Uterus (tissue), 4 donors: ENCODE results near the gene CYS1. TPM values are rescaled to one million over a fixed set of nuclear protein-coding genes. Genes with fewer than 3 reads are reported as not detected.

ENCODE experiments used
- DNase-seq, 2 donors: peaks; one replicate each; pipeline ENCODE4 v3.0.0-alpha.2; 2019 to 2020
- H3K27ac ChIP-seq, 2 donors: fragments of 200-600 bp; sonication (generic); 1 replicate in 1 of 2; 2 replicates in 1 of 2; pipeline ENCODE4 v1.5.1; 2016 to 2018
- H3K27me3 ChIP-seq, 2 donors: fragments of 200-600 bp; sonication (generic); one replicate each; pipeline ENCODE4 v1.5.1; 2018 to 2019; ENCODE audit warnings: control low read depth in 1 of 2
- H3K36me3 ChIP-seq, 2 donors: fragments of 200-600 bp; sonication (generic); one replicate each; pipeline ENCODE4 v1.5.1; 2019; ENCODE audit warnings: control low read depth in 1 of 2
- H3K4me1 ChIP-seq, 2 donors: fragments of 200-600 bp; sonication (generic); one replicate each; pipeline ENCODE4 v1.5.1; 2018 to 2019; ENCODE audit warnings: control low read depth in 1 of 2
- H3K4me3 ChIP-seq, 2 donors: fragments of 200-600 bp; sonication (generic); 1 replicate in 1 of 2; 2 replicates in 1 of 2; pipeline ENCODE4 v1.5.1; 2018 to 2019; ENCODE audit warnings: mild to moderate bottlenecking in 1 of 2
- H3K9me3 ChIP-seq, 2 donors: fragments of 200-600 bp; sonication (generic); one replicate each; pipeline ENCODE4 v1.5.1; 2019; ENCODE audit warnings: control low read depth in 1 of 2
- POLR2A ChIP-seq, 2 donors: fragments of 450-650 bp; IDR thresholded peaks; one replicate each; pipeline ENCODE4 v1.6.1; 2016; ENCODE audit warnings: antibody characterized with exemption in 2 of 2, mild to moderate bottlenecking in 1 of 2, moderate library complexity in 1 of 2
- intact Hi-C: fragments of 100-400 bp; cut with DNase I; formaldehyde crosslinking; loops from one replicate; pipeline ENCODE4 v1.15.1; 2023; ENCODE audit warnings: low total_unique reads
- total RNA-seq, 4 donors: library from RNA; depleted of rRNA in 3 of 4; stranded (reverse); fragments of >200 nt in 3 of 4; gene quantifications; one replicate each; pipeline versions ENCODE4 v1.1.0 to v1.2.4, GENCODE V29; 2014 to 2023
- TF ChIP-seq, protein P1 (sequence below), 4 experiments: fragments of 200-600 bp in 2 of 4; fragments of 450-650 bp in 2 of 4; sonication (generic) in 2 of 4; IDR thresholded peaks; one replicate each; pipeline ENCODE4 v1.5.1; 2016 to 2019; ENCODE audit warnings: antibody characterized with exemption in 4 of 4, mild to moderate bottlenecking in 2 of 4, moderate library complexity in 1 of 4
- donor health status: DM: yes; HTN: yes; CAD: no.

Gene CYS1
- total RNA-seq, 4 donors from 2014 or later: 7.2 to 15.5 (median 11.2) TPM

DNA sequence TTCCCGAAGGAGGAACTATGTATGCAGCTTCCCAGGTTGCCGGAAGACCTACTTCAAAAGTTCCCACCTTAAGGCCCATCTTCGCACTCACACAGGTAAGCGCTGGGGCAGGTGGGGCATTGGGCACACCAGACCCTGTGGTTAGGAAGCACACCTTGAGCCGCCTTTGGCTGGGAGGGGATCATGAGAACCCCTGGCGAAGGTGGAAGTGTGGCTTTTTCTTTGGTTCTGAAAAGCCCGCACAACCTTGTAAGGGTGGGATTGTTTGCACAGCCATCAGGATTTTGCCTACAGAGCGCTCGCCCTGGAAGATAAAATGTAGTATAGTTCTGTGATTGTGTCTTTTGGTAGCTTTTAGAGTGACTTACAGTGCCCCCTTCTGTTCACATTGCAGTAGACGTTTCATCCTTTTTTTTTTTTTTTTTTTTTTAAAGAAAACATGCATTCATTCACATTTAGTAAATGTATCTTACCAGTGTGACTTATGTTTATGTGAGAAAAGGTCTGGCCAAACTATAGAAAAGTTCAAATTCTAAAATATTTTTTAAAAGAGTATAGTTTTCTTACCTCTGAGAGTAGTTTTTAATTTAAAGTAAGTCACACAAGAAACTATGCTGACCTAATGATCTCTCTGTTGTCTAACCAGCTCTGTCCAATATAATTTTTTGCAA, 31.6 kb downstream of the CYS1 start:
- TF ChIP-seq POLR2A (IDR thresholded peaks at IDR 0.05): no peak
- TF ChIP-seq, protein P1, sequence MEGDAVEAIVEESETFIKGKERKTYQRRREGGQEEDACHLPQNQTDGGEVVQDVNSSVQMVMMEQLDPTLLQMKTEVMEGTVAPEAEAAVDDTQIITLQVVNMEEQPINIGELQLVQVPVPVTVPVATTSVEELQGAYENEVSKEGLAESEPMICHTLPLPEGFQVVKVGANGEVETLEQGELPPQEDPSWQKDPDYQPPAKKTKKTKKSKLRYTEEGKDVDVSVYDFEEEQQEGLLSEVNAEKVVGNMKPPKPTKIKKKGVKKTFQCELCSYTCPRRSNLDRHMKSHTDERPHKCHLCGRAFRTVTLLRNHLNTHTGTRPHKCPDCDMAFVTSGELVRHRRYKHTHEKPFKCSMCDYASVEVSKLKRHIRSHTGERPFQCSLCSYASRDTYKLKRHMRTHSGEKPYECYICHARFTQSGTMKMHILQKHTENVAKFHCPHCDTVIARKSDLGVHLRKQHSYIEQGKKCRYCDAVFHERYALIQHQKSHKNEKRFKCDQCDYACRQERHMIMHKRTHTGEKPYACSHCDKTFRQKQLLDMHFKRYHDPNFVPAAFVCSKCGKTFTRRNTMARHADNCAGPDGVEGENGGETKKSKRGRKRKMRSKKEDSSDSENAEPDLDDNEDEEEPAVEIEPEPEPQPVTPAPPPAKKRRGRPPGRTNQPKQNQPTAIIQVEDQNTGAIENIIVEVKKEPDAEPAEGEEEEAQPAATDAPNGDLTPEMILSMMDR (IDR thresholded peaks at IDR 0.05): peak; percentile 59 to 64 (median 62)
- Histone ChIP-seq H3K4me1 (peaks cover 3 to 7% of the 10 kb centered on the region in 2 donors), H3K9me3 (no peaks in the 10 kb centered on the region), H3K4me3 (no peak overlapping the region), H3K27ac (peak overlapping the region in 1 of 2 donors; percentile 35), H3K27me3 (no peaks in the 10 kb centered on the region), H3K36me3 (no peaks in the 10 kb centered on the region)
- intact Hi-C loops: loop anchor here (5.0 kb wide), 1 partner anchor 66 kb away; no protein-coding TSS in a partner anchor
- DNase-seq: no peak

GRCh38 chr2:10047616-10048500, 32.4 kb downstream of the CYS1 start:
- peak overlapping the region; percentile 13 to 100 for H3K27ac ChIP-seq
- no peak for DNase-seq

GRCh38 chr2:10046931-10047330, 33.3 kb downstream of the CYS1 start:
- Histone ChIP-seq H3K36me3 (no peaks in the 10 kb centered on the region), H3K4me1 (peaks cover 5 to 7% of the 10 kb centered on the region in 2 donors), H3K27me3 (no peaks in the 10 kb centered on the region), H3K4me3 (no peak overlapping the region), H3K9me3 (no peaks in the 10 kb centered on the region), H3K27ac (peak overlapping the region; percentile 100)
- intact Hi-C loops: loop anchor here (5.0 kb wide), 1 partner anchor 65 kb away; no protein-coding TSS in a partner anchor
- TF ChIP-seq, protein P1 (IDR thresholded peaks at IDR 0.05): no peak
- TF ChIP-seq POLR2A (IDR thresholded peaks at IDR 0.05): no peak
- no peak for DNase-seq

More at GRCh38 chr2:10047616-10048500, 32.4 kb downstream of the CYS1 start:
- Histone ChIP-seq H3K9me3 (no peaks in the 10 kb centered on the region), H3K4me3 (no peak overlapping the region), H3K27me3 (no peaks in the 10 kb centered on the region), H3K4me1 (peaks cover 3 to 7% of the 10 kb centered on the region in 2 donors), H3K36me3 (no peaks in the 10 kb centered on the region)
- intact Hi-C loops: loop anchor here (5.0 kb wide), 1 partner anchor 66 kb away; no protein-coding TSS in a partner anchor
- TF ChIP-seq, protein P1 (IDR thresholded peaks at IDR 0.05): no peak
- no peak for TF ChIP-seq POLR2A (IDR thresholded peaks at IDR 0.05)

- Histone ChIP-seq H3K36me3 (no peaks in the 10 kb centered on the region), H3K27ac (peak overlapping the region; percentile 100), H3K9me3 (no peaks in the 10 kb centered on the region), H3K4me3 (no peak overlapping the region), H3K4me1 (peaks cover 7 to 8% of the 10 kb centered on the region in 2 donors), H3K27me3 (no peaks in the 10 kb centered on the region)
- intact Hi-C loops: loop anchor here (5.0 kb wide), 1 partner anchor 63 kb away; no protein-coding TSS in a partner anchor
- TF ChIP-seq POLR2A (IDR thresholded peaks at IDR 0.05): no peak
- TF ChIP-seq, protein P1 (IDR thresholded peaks at IDR 0.05): no peak
- DNase-seq: no peak
Observed at GRCh38 chr2:10045561-10046355, 34.5 kb downstream of the CYS1 start.
